ENCODE data around the gene PPP1R18. TPM values are rescaled to one million over a fixed set of nuclear protein-coding genes. Genes with fewer than 3 reads are reported as not detected.

Gene PPP1R18
- total and polyA plus RNA-seq, 2 of the 4 experiments (the other 2 are of a cell fraction) = 31.9 to 134 TPM

DNA sequence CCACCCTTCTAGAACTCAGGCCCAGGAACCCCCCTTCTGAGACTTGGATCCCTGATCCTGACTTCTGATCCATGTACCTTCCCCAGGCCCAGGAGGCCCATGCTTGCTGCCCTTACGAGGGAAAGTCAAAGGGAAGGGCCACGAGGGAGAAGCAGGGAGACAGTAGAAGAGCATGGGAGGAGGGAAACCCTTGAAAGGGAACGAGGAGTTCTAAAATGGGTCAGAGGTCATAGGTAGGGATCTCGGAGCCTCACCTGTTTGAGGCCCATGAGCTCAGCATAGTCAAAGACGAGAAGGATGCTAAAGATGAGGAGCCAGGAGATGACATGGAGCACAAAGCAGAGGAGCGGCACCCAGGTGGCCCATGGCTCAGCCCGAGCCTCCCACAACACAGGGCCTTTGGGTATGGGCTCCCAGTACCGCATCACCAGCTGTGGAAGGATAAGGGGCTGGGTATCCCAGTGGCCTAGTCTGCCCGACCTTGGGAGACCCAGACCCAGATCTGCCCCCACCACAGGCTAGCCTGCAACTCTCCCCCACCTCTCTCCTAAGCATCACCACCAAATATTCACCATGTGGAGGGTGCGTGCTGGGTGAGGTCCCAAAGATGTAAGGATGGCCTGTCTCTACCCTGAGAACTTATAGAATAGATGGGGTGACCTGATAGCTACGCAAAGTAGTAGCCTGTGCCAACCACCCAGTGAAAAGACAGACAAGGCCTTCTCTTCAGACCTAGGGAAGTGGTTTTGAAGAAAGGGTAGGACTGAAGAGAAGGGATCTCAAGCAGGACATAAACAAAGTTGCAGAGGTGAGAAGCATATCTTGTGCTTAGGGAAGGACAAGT, 2.8 kb upstream of the PPP1R18 start:
- Histone ChIP-seq H3K9me1 (ENCODE audit: insufficient read depth, low read length) (peaks cover 13% of the 10 kb centered on the region), H3K23ac (ENCODE audit: low read depth, low read length) (peak overlapping the region; percentile 98), H3K56ac (ENCODE audit: extremely low read depth, insufficient read depth, low read length) (no peak overlapping the region), H3K9me3 (ENCODE audit: control insufficient read depth, insufficient read depth, low read length) (no peaks in the 10 kb centered on the region), H2BK5ac (ENCODE audit: low read depth, low read length, poor library complexity, severe bottlenecking) (peak overlapping the region; percentile 92), H2BK120ac (ENCODE audit: low read depth, low read length) (peak overlapping the region; percentile 86; the same call in 1 of the 2 replicates), H3K18ac (ENCODE audit: low read depth, low read length) (no peak overlapping the region), H3K4ac (ENCODE audit: low read depth, low read length) (peak overlapping the region; percentile 98), H4K8ac (ENCODE audit: low read depth in 2 of 2, low read length in 2 of 2) (peak overlapping the region; percentile 62 to 87; a peak in 3 of 4 replicates), H3K27me3 (ENCODE audit: control insufficient read depth, insufficient read depth, low read length) (no peaks in the 10 kb centered on the region), H3K79me1 (ENCODE audit: low read depth in 1 of 2, low read length in 2 of 2) (peaks cover 18 to 37% of the 10 kb centered on the region in 2 experiments; a peak in 3 of 4 replicates), H2BK20ac (ENCODE audit: low read depth, low read length) (peak overlapping the region; percentile 52), H2AK5ac (ENCODE audit: low read depth, low read length) (peak overlapping the region; percentile 98), H4K20me1 (ENCODE audit: insufficient read depth, low read length) (peaks cover 18% of the 10 kb centered on the region), H3K14ac (replicated peaks; ENCODE audit: low read depth, low read length) (peak overlapping the region; percentile 97), H3K27ac (ENCODE audit: insufficient read depth, low read length) (peak overlapping the region; percentile 99; the same call in 1 of the 2 replicates), H2AFZ (replicated peaks; ENCODE audit: low read length, poor library complexity) (peak overlapping the region; percentile 14), H3K4me1 (ENCODE audit: control insufficient read depth, insufficient read depth, low read length) (peaks cover 19% of the 10 kb centered on the region), H4K5ac (ENCODE audit: low read depth, low read length) (0 out of 2 replicates have a peak overlapping the region, but pooled peaks have one; percentile 8), H3K4me3 (ENCODE audit: insufficient read depth, low read depth, low read length) (no peak overlapping the region), H3K4me2 (ENCODE audit: low read depth, low read length) (no peak overlapping the region; the same call in 1 of the 2 replicates), H3K9ac (ENCODE audit: low read depth, low read length) (peak overlapping the region; percentile 97; the same call in 1 of the 2 replicates), H4K91ac (ENCODE audit: insufficient read depth, low read depth, low read length) (0 out of 2 replicates have a peak overlapping the region, but pooled peaks have one; percentile 83), H2BK15ac (ENCODE audit: low read depth, low read length) (peak overlapping the region; percentile 37; the same call in 1 of the 3 replicates), H3K36me3 (ENCODE audit: control insufficient read depth, insufficient read depth, low read length) (peaks cover 11% of the 10 kb centered on the region), H2AK9ac (replicated peaks; ENCODE audit: low read depth, low read length, poor library complexity) (peak overlapping the region; percentile 98)
- no peak for ATAC-seq (ENCODE audit: low read depth)
- CTCF ChIA-PET = interaction anchor here (2.2 kb wide), 1 partner anchor 10 kb away, joined by 6 read pairs; no protein-coding TSS in a partner anchor
- 87% methylated on average over 3 of the region's 11 CpGs; no CpG with 5 or more reads in 1 of the 2 experiments for WGBS, 2 experiments (ENCODE audit: extremely low coverage in 2 of 2, insufficient read length in 1 of 2)
- no peak for DNase-seq
- POLR2A ChIA-PET (ENCODE audit: unreplicated experiment) = no interaction called here
- in situ Hi-C loops (cut with MboI; ENCODE audit: low sequenced_read_pairs) = no loop called here
- dilution Hi-C loops (cut with HindIII; ENCODE audit: low sequenced_read_pairs, unreplicated experiment) = no loop called here
- no TSS peak for BruUV-seq (replicated peaks)
- intact Hi-C loops (cut with micrococcal nuclease) = no loop called here
- no peak for TF ChIP-seq FOS (IDR thresholded peaks at IDR 0.05; ENCODE audit: low read depth, low read length)

Measured in IMR-90 (cell line).